DMS114 treated with DMSO at 0.1 percent for 48 hours (cell line): ENCODE data around the gene NCK1.
"Not testable (repeated sequence)": the region's sequence is repeated elsewhere in the genome, so short reads cannot be mapped to it uniquely, and the experiment has no call there.

Source experiments
- DNase-seq: peaks from one replicate; lab custom pipeline; 2025; ENCODE audit not compliant: unreplicated experiment; lab: John Stamatoyannopoulos, UW

Gene NCK1

GRCh38 chr3:136982520-136983138 lies 120.6 kb downstream of the NCK1 start:
- no peak for DNase-seq

- no peak for DNase-seq
These were observed 122.8 kb downstream of the NCK1 start for GRCh38 chr3:136984837-136985236.

GRCh38 chr3:136987398-136987980 lies 125.5 kb downstream of the NCK1 start:
- not testable (repeated sequence) for DNase-seq

- no peak for DNase-seq
These were observed 126.6 kb downstream of the NCK1 start for GRCh38 chr3:136988651-136989050.

- DNase-seq: no peak
These were observed 127.9 kb downstream of the NCK1 start for GRCh38 chr3:136989781-136990524.

GRCh38 chr3:136990826-136991225 lies 128.8 kb downstream of the NCK1 start:
- no peak for DNase-seq

GRCh38 chr3:136992115-136992514 lies 130.1 kb downstream of the NCK1 start:
- no peak for DNase-seq

- DNase-seq: no peak
These were observed 132.9 kb downstream of the NCK1 start for GRCh38 chr3:136994772-136995516.

- no peak for DNase-seq
These were observed 133.6 kb downstream of the NCK1 start for GRCh38 chr3:136995652-136996051.
